ENCODE data around the gene SPATA16.

DNA sequence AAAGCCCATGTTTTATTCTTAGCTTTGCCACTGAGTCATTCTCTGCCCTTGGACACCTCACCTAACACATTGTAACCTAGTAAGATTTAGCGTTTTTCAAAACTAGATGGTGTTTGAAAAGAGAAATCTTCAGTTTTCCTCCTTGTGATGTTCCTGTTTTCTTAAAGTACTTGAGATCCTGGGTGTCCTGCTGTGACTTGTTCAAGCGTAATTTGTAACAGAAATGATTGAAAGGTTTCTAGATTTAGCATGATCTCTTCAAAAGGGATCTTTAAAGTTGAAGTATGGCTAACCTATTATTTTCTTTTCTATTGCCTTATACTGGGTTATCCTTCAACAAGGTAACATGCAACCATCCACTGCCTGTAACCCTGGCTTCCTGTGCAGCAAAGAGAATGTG lies 32.6 kb upstream of the SPATA16 start:
- TF ChIP-seq, protein P1, sequence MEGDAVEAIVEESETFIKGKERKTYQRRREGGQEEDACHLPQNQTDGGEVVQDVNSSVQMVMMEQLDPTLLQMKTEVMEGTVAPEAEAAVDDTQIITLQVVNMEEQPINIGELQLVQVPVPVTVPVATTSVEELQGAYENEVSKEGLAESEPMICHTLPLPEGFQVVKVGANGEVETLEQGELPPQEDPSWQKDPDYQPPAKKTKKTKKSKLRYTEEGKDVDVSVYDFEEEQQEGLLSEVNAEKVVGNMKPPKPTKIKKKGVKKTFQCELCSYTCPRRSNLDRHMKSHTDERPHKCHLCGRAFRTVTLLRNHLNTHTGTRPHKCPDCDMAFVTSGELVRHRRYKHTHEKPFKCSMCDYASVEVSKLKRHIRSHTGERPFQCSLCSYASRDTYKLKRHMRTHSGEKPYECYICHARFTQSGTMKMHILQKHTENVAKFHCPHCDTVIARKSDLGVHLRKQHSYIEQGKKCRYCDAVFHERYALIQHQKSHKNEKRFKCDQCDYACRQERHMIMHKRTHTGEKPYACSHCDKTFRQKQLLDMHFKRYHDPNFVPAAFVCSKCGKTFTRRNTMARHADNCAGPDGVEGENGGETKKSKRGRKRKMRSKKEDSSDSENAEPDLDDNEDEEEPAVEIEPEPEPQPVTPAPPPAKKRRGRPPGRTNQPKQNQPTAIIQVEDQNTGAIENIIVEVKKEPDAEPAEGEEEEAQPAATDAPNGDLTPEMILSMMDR (IDR thresholded peaks at IDR 0.05), result no peak
- no peak for TF ChIP-seq POLR2A (IDR thresholded peaks at IDR 0.05)

Data from lower leg skin (tissue), 3 donors.